Measurements from ENCODE around the gene COL27A1.

DNA sequence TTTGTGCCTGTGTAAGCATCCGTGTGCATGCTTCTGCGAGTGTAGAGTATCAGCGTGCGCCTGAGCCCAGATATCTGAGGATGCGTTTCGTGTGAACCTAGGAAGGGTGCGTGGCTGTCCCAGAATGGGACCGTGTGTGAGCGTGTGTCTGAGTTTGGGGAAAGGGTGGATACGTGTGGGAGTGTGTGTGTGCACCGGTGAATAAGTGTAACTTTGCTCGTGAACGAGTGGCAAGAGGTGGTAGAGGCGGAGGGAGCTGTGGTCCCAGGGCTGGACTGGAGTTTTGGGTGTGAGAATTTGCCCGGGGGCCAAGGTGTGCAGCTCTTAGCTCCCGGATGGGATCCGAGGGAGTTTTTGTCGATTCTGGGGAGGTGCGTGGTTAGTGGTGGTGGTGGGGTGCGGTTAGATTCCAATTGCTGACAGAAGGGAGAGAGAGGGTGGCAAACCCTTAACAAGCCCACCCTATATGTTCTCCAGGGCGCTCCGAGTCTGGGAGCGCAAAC lies 686 bp upstream of the COL27A1 start:
- TF ChIP-seq POLR2A (IDR thresholded peaks at IDR 0.05) (no peak), POLR2AphosphoS5 (IDR thresholded peaks at IDR 0.05) (no peak), EP300 (IDR thresholded peaks at IDR 0.05; ENCODE audit: low read depth) (no peak)
- TF ChIP-seq, protein P1, sequence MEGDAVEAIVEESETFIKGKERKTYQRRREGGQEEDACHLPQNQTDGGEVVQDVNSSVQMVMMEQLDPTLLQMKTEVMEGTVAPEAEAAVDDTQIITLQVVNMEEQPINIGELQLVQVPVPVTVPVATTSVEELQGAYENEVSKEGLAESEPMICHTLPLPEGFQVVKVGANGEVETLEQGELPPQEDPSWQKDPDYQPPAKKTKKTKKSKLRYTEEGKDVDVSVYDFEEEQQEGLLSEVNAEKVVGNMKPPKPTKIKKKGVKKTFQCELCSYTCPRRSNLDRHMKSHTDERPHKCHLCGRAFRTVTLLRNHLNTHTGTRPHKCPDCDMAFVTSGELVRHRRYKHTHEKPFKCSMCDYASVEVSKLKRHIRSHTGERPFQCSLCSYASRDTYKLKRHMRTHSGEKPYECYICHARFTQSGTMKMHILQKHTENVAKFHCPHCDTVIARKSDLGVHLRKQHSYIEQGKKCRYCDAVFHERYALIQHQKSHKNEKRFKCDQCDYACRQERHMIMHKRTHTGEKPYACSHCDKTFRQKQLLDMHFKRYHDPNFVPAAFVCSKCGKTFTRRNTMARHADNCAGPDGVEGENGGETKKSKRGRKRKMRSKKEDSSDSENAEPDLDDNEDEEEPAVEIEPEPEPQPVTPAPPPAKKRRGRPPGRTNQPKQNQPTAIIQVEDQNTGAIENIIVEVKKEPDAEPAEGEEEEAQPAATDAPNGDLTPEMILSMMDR (IDR thresholded peaks at IDR 0.05), result no peak

Data from transverse colon (tissue), 4 donors.